DND-41 (cell line): ENCODE results near the gene KASH5.

Experiments
- ATAC-seq: fragments of 200-7000 bp; cut with Tn5 transposase; 3 replicates; pipeline ENCODE4 v1.9.1; 2021; ENCODE audit warnings: low read depth; ENCODE audit not compliant: insufficient read depth
- DNase-seq: peaks from one replicate; pipeline ENCODE4 v3.0.0-alpha.2; 2020
- H2AFZ ChIP-seq: 2 replicates; pipeline ENCODE4 v1.6.0; 2012; ENCODE audit warnings: low read depth, low read length
- H3K27ac ChIP-seq: 2 replicates; pipeline ENCODE4 v1.5.1; 2012; ENCODE audit warnings: low read length, inconsistent platforms
- H3K27me3 ChIP-seq: fragments of 200-600 bp; sonication (generic); 2 replicates; pipeline ENCODE4 v1.6.0; 2012; ENCODE audit warnings: low read length, mild to moderate bottlenecking, inconsistent platforms; ENCODE audit not compliant: insufficient read depth, poor library complexity
- H3K36me3 ChIP-seq: 2 replicates; pipeline ENCODE4 v1.5.1; 2012; ENCODE audit warnings: low read length, inconsistent platforms; ENCODE audit not compliant: insufficient read depth
- H3K4me1 ChIP-seq: 2 replicates; pipeline ENCODE4 v1.5.1; 2012; ENCODE audit warnings: mild to moderate bottlenecking, low read length; ENCODE audit not compliant: insufficient read depth
- H3K4me2 ChIP-seq: 2 replicates; pipeline ENCODE4 v1.6.0; 2012; ENCODE audit warnings: mild to moderate bottlenecking, moderate library complexity, low read length, inconsistent platforms; ENCODE audit not compliant: insufficient read depth
- H3K4me3 ChIP-seq, 2 experiments: fragments of 200-600 bp in 1 of 2; shearing (Covaris generic) in 1 of 2; 2 replicates each; pipeline ENCODE4 v1.5.1; 2012 to 2016; ENCODE audit warnings: inconsistent platforms in 2 of 2, low read length in 2 of 2, mild to moderate bottlenecking in 2 of 2, low read depth in 1 of 2, moderate library complexity in 1 of 2
- H3K79me2 ChIP-seq: 2 replicates; pipeline ENCODE4 v1.6.0; 2012; ENCODE audit warnings: low read length, inconsistent platforms; ENCODE audit not compliant: insufficient read depth
- H3K9ac ChIP-seq: 2 replicates; pipeline ENCODE4 v1.6.0; 2012; ENCODE audit warnings: low read depth, mild to moderate bottlenecking, inconsistent platforms, low read length, moderate library complexity
- H3K9me3 ChIP-seq: 2 replicates; pipeline ENCODE4 v1.5.1; 2012; ENCODE audit warnings: low read length, moderate library complexity, mild to moderate bottlenecking, inconsistent platforms; ENCODE audit not compliant: insufficient read depth, severe bottlenecking
- H4K20me1 ChIP-seq: 2 replicates; pipeline ENCODE4 v1.6.0; 2012; ENCODE audit warnings: low read length; ENCODE audit not compliant: insufficient read depth
- EZH2 ChIP-seq: IDR thresholded peaks from 3 replicates; pipeline ENCODE4 v1.6.1; 2012; ENCODE audit warnings: borderline replicate concordance, low read depth, mild to moderate bottlenecking, moderate library complexity, low read length, inconsistent platforms; ENCODE audit not compliant: severe bottlenecking
- TF ChIP-seq, protein P1 (sequence below): IDR thresholded peaks from 2 replicates; pipeline ENCODE4 v1.5.1; 2012; ENCODE audit warnings: borderline replicate concordance, low read length, moderate library complexity, mild to moderate bottlenecking; ENCODE audit not compliant: poor library complexity, severe bottlenecking; ENCODE audit errors: extremely low read depth

Gene KASH5

DNA sequence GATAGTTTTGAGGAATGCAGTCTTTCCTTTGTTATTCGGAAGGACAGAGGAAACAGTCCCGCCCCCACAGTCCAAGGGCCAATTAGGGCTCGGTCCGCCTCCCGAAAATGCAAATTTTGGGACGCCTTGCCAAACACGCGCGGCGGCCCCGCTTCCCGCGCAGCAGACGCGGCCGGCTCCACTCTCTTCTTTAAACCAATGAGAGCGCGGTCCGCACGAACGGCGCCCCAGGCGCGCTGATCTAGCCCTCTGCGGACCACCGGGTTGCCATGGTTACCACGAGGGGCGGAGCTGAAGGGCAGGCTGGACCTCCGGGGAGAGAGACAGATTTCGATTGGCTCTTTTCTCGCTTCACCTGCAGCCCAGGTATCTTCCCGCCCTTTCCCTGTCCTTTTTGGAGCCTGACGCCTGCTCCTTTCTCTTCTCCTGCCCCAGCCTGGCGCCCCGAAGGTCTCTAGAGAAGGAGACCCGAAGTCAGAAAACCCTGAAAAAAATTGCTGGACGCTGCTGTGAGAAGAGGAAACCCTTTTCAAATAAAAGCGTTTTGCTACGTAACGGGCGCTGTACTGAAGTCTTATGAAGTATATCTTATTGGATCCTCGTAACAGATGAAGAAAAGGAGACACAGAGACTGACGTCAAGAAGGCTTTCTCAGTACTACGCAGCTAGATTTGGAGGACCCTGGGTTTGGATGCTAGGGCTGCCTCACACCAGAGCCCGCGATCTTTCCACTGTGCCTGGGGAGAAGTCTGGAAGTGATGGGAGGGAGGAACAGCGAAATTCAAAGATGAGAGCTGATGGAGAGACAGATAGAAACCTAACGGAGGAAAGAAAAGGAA, 33.2 kb downstream of the KASH5 start:
- no peak for TF ChIP-seq EZH2
- TF ChIP-seq, protein P1, sequence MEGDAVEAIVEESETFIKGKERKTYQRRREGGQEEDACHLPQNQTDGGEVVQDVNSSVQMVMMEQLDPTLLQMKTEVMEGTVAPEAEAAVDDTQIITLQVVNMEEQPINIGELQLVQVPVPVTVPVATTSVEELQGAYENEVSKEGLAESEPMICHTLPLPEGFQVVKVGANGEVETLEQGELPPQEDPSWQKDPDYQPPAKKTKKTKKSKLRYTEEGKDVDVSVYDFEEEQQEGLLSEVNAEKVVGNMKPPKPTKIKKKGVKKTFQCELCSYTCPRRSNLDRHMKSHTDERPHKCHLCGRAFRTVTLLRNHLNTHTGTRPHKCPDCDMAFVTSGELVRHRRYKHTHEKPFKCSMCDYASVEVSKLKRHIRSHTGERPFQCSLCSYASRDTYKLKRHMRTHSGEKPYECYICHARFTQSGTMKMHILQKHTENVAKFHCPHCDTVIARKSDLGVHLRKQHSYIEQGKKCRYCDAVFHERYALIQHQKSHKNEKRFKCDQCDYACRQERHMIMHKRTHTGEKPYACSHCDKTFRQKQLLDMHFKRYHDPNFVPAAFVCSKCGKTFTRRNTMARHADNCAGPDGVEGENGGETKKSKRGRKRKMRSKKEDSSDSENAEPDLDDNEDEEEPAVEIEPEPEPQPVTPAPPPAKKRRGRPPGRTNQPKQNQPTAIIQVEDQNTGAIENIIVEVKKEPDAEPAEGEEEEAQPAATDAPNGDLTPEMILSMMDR: no peak
- Histone ChIP-seq H3K9ac (no peak overlapping the region), H3K9me3 (no peaks in the 10 kb centered on the region), H3K4me3 (no peak overlapping the region), H3K27me3 (peaks cover 10% of the 10 kb centered on the region), H3K4me1 (peaks cover 7% of the 10 kb centered on the region; the same call in 1 of the 2 replicates), H3K79me2 (no peaks in the 10 kb centered on the region), H3K27ac (no peak overlapping the region), H3K4me2 (no peak overlapping the region), H2AFZ (no peak overlapping the region), H4K20me1 (no peaks in the 10 kb centered on the region), H3K36me3 (no peaks in the 10 kb centered on the region)
- DNase-seq (no peak), ATAC-seq (no peak)

DNA sequence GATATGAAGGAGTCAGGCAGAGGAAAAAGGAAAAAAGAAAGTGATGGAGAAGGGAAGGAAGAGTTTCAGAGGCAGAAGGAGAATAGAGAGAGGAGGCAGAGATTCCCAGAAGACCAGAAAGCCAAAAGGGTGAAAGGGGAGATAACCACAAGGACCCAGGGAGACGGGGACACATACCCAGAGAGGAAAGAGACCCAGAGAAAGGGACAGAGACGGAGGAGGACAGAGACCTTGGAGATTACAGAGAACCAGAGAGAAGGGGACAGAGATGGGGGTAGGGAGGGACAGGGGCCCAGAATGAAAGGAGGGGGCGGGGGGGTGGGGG, 33.8 kb downstream of the KASH5 start:
- TF ChIP-seq, protein P1: no peak
- TF ChIP-seq EZH2: no peak
- H3K9ac ChIP-seq: no peak overlapping the region
- H2AFZ ChIP-seq: no peak overlapping the region
- peaks cover 7% of the 10 kb centered on the region; the same call in 1 of the 2 replicates for H3K4me1 ChIP-seq
- H3K79me2 ChIP-seq: no peaks in the 10 kb centered on the region
- no peak overlapping the region for H3K4me2 ChIP-seq
- no peaks in the 10 kb centered on the region for H4K20me1 ChIP-seq
- H3K36me3 ChIP-seq: no peaks in the 10 kb centered on the region
- no peak overlapping the region for H3K4me3 ChIP-seq
- DNase-seq (no peak), ATAC-seq (no peak)
- peaks cover 10% of the 10 kb centered on the region for H3K27me3 ChIP-seq
- no peaks in the 10 kb centered on the region for H3K9me3 ChIP-seq
- H3K27ac ChIP-seq: no peak overlapping the region

DNA sequence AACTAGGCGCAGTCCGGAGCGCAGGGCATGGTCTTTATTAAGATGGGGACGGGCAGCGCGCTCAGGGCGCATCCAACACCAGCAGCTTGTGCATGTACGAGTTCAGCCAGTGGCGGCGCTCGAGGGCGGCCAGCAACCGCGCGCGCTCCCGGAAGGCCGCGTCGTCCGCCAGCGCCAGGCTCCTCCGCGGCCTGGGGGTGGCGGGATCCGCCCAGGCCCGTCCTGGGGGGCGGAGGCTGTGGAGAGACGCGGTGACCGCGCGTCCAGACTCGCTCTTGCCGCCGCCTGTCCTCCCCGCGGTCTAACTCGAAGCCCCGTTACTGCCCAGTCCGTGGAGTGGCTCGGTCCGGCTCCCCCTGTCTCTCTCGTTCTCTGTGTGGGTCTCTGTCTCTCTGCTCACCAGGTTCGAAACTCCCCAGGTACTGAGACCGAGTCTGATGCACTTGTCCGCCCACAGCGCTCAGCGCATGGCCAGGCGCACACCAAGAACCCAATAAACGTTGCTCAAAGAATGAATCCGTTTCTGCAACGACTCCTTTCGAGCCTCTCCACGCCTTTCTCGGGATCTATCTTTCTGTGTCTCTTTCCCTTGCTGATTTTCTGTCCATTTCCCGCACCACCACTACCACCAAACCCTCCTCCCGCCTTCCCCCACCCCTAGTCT, 34.5 kb downstream of the KASH5 start:
- Histone ChIP-seq H3K9me3 (no peaks in the 10 kb centered on the region), H3K4me3 (no peak overlapping the region), H3K27ac (no peak overlapping the region), H3K27me3 (peaks cover 9% of the 10 kb centered on the region), H4K20me1 (no peaks in the 10 kb centered on the region), H3K79me2 (no peaks in the 10 kb centered on the region), H3K4me1 (peaks cover 7% of the 10 kb centered on the region; the same call in 1 of the 2 replicates), H3K4me2 (no peak overlapping the region), H2AFZ (no peak overlapping the region), H3K9ac (no peak overlapping the region), H3K36me3 (no peaks in the 10 kb centered on the region)
- no peak for TF ChIP-seq EZH2
- TF ChIP-seq, protein P1: no peak
- DNase-seq (no peak), ATAC-seq (no peak)
